ENCODE results near the gene SLC25A47. TPM values are rescaled to one million over a fixed set of nuclear protein-coding genes. Genes with fewer than 3 reads are reported as not detected.

The SLC25A47 gene
- total RNA-seq, 4 donors from 2014 or later, result not detected

DNA sequence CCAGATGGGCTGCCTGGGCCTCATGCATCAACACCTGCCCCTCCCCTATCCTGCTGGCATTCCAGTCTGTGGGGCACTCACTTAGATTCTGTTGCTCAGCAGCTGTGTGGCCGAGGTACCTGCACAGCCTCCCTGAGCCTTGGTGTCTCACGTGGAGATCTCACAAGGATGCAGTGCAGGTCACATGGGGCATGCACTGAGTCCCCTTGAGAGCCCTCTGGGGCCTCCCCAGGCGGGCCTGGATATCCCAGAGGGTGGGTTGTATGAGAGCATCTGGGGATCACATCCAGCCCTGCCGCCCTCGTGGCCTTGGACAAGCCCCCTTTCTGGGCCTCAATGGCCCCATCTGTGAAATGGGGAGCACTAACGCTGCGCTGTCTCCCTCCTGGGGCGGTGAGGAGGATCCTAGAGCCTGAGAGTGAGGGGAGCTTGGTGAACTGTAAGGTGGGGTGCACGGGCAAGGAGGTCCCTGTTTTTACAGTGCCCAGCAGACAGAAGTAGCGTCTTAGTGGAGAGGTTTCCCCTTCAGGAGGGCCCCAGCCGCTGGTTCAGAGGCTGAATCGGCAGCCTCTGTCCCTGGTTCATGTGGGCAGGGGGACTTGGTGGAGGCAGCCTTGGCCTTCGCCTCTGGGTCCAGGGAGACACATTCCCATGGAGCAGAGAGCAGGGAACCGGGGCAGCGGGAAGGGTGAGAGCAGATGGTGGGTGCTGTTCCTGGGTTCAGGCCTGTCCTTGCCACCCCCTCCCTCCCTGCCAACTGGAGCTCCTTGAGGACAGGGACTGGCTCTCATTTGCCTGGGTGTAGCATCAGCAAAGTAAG lies 791 bp upstream of the SLC25A47 start:
- no peak for TF ChIP-seq CTCF (IDR thresholded peaks at IDR 0.05; ENCODE audit: low read depth)

DNA sequence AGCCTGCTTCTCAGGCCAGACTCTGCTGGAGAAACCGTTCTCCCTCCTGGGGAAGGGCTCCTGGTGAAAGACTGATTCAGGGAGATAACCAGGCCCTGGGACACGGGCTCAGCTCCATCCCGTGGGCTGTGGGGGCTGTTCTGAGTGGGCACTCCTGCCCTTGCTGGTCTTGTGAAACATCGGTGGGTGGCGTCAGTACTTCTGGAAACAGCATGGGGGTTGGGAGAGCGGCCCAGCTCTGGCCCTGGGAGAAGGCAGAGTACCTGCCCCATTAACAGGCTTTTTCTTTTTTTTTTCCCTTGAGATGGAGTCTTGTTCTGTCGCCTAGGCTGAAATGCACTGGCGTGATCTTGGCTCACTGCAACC lies 786 bp downstream of the SLC25A47 start:
- TF ChIP-seq CTCF (IDR thresholded peaks at IDR 0.05; ENCODE audit: low read depth), result no peak

GRCh38 chr14:100325231-100325632 lies 2.1 kb downstream of the SLC25A47 start:
- TF ChIP-seq CTCF (IDR thresholded peaks at IDR 0.05; ENCODE audit: low read depth), result no peak

DNA sequence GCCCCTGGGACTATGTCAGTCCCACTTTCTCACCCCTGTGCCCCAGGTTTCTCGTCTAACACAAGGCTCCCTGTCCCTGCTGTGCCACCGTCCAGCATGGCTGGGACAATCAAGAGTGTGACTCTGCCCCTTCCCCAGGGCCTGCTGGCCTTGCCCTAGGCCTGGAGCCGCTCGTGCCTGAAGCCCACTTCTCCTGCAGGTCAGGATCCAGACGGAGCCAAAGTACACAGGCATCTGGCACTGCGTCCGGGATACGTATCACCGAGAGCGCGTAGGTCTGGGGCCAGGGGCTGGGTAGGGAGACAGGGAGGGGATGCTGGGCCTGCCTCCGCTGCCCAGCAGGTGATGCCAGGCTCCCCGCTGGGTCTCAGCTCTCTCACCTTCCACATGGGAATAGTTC lies 2.8 kb downstream of the SLC25A47 start:
- no peak for TF ChIP-seq CTCF (IDR thresholded peaks at IDR 0.05; ENCODE audit: low read depth)

- TF ChIP-seq CTCF (IDR thresholded peaks at IDR 0.05; ENCODE audit: low read depth), result no peak
These were observed 4.0 kb downstream of the SLC25A47 start for GRCh38 chr14:100327128-100327527.

- no peak for TF ChIP-seq CTCF (IDR thresholded peaks at IDR 0.05; ENCODE audit: low read depth)
These were observed 5.5 kb downstream of the SLC25A47 start for GRCh38 chr14:100328495-100329163.

GRCh38 chr14:100329233-100330006 lies 6.3 kb downstream of the SLC25A47 start:
- TF ChIP-seq CTCF (IDR thresholded peaks at IDR 0.05; ENCODE audit: low read depth), result no peak
